Mammary epithelial cell (primary cell): ENCODE results near the gene ESRRA.

ENCODE experiments used
- EZH2 ChIP-seq: IDR thresholded peaks from 2 replicates; pipeline ENCODE4 v1.6.1; 2012; ENCODE audit warnings: low read length, inconsistent platforms, borderline replicate concordance
- TF ChIP-seq, protein P1 (sequence below), 2 donors: IDR thresholded peaks in 1 of 2; conservative IDR thresholded peaks in 1 of 2; 2 replicates each; pipeline ENCODE4 v1.5.1; 2011 to 2012; ENCODE audit warnings: inconsistent platforms in 2 of 2, low read length in 2 of 2, mild to moderate bottlenecking in 2 of 2, control low read depth in 1 of 2, low read depth in 1 of 2; ENCODE audit not compliant: insufficient read depth in 1 of 2; ENCODE audit errors: extremely low read depth in 1 of 2

DNA sequence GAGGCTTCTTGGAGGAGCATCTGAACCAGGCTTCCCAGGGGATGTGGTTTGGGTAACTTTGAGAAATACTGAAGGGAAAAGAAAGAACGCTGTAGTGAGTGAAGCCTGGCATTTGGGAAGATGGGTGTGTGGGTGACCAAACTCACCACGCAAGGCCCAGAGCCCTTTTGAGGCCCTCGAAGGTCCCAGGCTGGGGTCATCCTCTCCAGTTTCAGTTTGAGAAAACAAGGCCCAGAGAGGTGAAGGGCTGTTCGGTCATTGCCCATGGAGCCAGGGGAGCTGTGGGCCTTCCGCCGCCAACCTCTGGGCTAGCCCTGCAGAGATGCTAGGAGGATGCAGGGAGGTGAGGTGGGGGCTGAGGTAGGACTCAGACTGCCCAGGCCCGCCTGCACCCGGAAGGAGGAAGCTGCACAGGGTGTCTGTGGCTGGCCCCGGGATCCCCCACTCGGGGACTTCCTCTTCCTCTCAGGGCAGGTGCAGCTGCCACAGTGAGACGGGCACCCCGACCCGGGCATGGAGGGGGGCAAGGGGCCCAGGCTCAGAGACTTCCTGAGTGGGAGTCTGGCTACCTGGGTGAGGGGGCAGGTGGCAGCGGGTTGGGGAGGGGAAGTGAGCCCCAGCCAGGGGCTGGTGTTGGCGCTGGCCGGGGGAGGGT, 34.6 kb downstream of the ESRRA start, which contains the start of gene CCDC88B:
- TF ChIP-seq, protein P1, sequence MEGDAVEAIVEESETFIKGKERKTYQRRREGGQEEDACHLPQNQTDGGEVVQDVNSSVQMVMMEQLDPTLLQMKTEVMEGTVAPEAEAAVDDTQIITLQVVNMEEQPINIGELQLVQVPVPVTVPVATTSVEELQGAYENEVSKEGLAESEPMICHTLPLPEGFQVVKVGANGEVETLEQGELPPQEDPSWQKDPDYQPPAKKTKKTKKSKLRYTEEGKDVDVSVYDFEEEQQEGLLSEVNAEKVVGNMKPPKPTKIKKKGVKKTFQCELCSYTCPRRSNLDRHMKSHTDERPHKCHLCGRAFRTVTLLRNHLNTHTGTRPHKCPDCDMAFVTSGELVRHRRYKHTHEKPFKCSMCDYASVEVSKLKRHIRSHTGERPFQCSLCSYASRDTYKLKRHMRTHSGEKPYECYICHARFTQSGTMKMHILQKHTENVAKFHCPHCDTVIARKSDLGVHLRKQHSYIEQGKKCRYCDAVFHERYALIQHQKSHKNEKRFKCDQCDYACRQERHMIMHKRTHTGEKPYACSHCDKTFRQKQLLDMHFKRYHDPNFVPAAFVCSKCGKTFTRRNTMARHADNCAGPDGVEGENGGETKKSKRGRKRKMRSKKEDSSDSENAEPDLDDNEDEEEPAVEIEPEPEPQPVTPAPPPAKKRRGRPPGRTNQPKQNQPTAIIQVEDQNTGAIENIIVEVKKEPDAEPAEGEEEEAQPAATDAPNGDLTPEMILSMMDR (conservative IDR thresholded peaks at IDR 0.05 in 1 of 2, IDR thresholded peaks at IDR 0.05 in 1 of 2; ENCODE audit: extremely low read depth in 1 of 2, insufficient read depth in 1 of 2, low read depth in 1 of 2, low read length in 2 of 2) = no peak
- TF ChIP-seq EZH2 = no peak
